Measurements from ENCODE around the gene RETREG3. TPM values are rescaled to one million over a fixed set of nuclear protein-coding genes. Genes with fewer than 3 reads are reported as not detected.

The RETREG3 gene
- 38.5 TPM for total RNA-seq (2021; ENCODE audit: unreplicated experiment)
- polyA plus RNA-seq (2012), result 19.2 and 19.3 TPM in 2 replicates
- percentile 77 among the genes with signal in this experiment for Bru-seq, nascent RNA
- BruChase-seq, experiment 1, labeled RNA remaining after a 6-hour chase, result percentile 85 among the genes with signal in this experiment
- BruChase-seq, experiment 2, labeled RNA remaining after a 2-hour chase, result percentile 87 among the genes with signal in this experiment
- long read RNA-seq, transcript RETREG3-201 (9 exons, 3,759 nt), result major isoform, 21 of 57 reads
- long read RNA-seq, partial matches to known transcripts, result 8 of 57 reads
- long read RNA-seq, other reads (novel, unspliced or antisense), result 28 of 57 reads

- ATAC-seq, result peak; percentile 91
- H3K4me3 ChIP-seq (replicated peaks in 1 of 2; ENCODE audit: low read depth in 1 of 2, low read length in 2 of 2), result peak within 1 kb of the TSS; percentile 85 to 94
- H3K27ac ChIP-seq (ENCODE audit: low read depth, low read length), result peak within 1 kb of the TSS; percentile 82
- H3K9me3 ChIP-seq (ENCODE audit: control insufficient read depth in 1 of 2, insufficient read depth in 1 of 2, low read depth in 1 of 2, low read length in 2 of 2), result no peaks in the 10 kb centered on the region
- no peaks in the 10 kb centered on the region for H4K20me1 ChIP-seq (ENCODE audit: insufficient read depth)
- peak; percentile 98 for DNase-seq (ENCODE audit: low read depth, low spot score)
- peak within 1 kb of the TSS; percentile 83 for H3K4me2 ChIP-seq (ENCODE audit: low read length)
- ChIA-PET RAD21 (ENCODE audit: low non-redundant PET in 1 of 2, low total read pairs in 2 of 2, uncharacterized antibody in 2 of 2, unreplicated experiment in 2 of 2) (interaction anchor here (0.8 to 1.0 kb wide), 5 partner anchors 15 to 154 kb away, joined by 3 to 6 read pairs (median 3); partner anchors contain the start of gene PSMC3IP (in 1 of the 2)), CTCF (interaction anchor here (1.0 to 3.1 kb wide), 5 partner anchors 9 to 70 kb away, joined by 3 to 17 read pairs (median 10); partner anchors contain the start of gene TUBG2), POLR2A (interaction anchor here (0.8 to 2.2 kb wide), 6 partner anchors 9 to 69 kb away, joined by 3 to 16 read pairs (median 4); partner anchors contain the start of gene PLEKHH3)
- peaks cover 22 to 26% of the 10 kb centered on the region in 2 experiments; a peak in 3 of 4 replicates for H3K36me3 ChIP-seq (ENCODE audit: control insufficient read depth in 1 of 2, insufficient read depth in 2 of 2, low read length in 2 of 2)
- H3K4me1 ChIP-seq (ENCODE audit: control insufficient read depth in 1 of 2, insufficient read depth in 2 of 2, low read length in 2 of 2), result peaks cover 0 to 12% of the 10 kb centered on the region in 2 experiments; a peak in 3 of 4 replicates
- no TSS peak for BruUV-seq (replicated peaks)
- no peak within 1 kb of the TSS for H2AFZ ChIP-seq (ENCODE audit: low read depth, low read length, poor library complexity, severe bottlenecking)
- H3K27me3 ChIP-seq (ENCODE audit: insufficient read depth, low read length), result no peaks in the 10 kb centered on the region
- peak within 1 kb of the TSS; percentile 96 for H3K9ac ChIP-seq (ENCODE audit: low read length)
- H3K9me2 ChIP-seq (ENCODE audit: insufficient read depth), result no peaks in the 10 kb centered on the region
- peaks cover 70% of the 10 kb centered on the region for H3K79me2 ChIP-seq (ENCODE audit: insufficient read depth, low read length)
- intact Hi-C loops (cut with micrococcal nuclease), result loop anchor here (2.0 kb wide), 1 partner anchor 70 kb away; no protein-coding TSS in a partner anchor
- TF ChIP-seq REST (IDR thresholded peaks at IDR 0.05; ENCODE audit: low read depth) (no peak), ZBTB33 (IDR thresholded peaks at IDR 0.05; ENCODE audit: extremely low read depth, insufficient replicate concordance, low read length) (no peak), EZH2 (IDR thresholded peaks at IDR 0.05) (no peak), FOSL1 (IDR thresholded peaks at IDR 0.05; ENCODE audit: low read depth) (no peak), ZFX (IDR thresholded peaks at IDR 0.05) (peak; percentile 56), CTCF (IDR thresholded peaks at IDR 0.05 in 2 of 3, conservative IDR thresholded peaks at IDR 0.05 in 1 of 3; ENCODE audit: borderline replicate concordance in 1 of 3, insufficient read depth in 1 of 3, low read depth in 2 of 3, low read length in 2 of 3) (no peak), ZNF274 (IDR thresholded peaks at IDR 0.05; ENCODE audit: low read depth, low read length) (no peak), SRF (IDR thresholded peaks at IDR 0.05; ENCODE audit: low read depth) (no peak), ATF3 (IDR thresholded peaks at IDR 0.05) (no peak), SP1 (IDR thresholded peaks at IDR 0.05; ENCODE audit: low read depth) (peak; percentile 25; the same call in 1 of the 2 replicates), CBX3 (IDR thresholded peaks at IDR 0.05; ENCODE audit: low read depth) (no peak), JUND (IDR thresholded peaks at IDR 0.05) (no peak), ELF1 (IDR thresholded peaks at IDR 0.05; ENCODE audit: borderline replicate concordance, low read depth) (no peak), EZH2phosphoT487 (IDR thresholded peaks at IDR 0.05; ENCODE audit: borderline replicate concordance) (no peak), POLR2A (IDR thresholded peaks at IDR 0.05; ENCODE audit: borderline replicate concordance, extremely low read depth, insufficient read depth, insufficient read length) (peak; percentile 76), EGR1 (IDR thresholded peaks at IDR 0.05; ENCODE audit: low read depth) (peak; percentile 61), YY1 (IDR thresholded peaks at IDR 0.05; ENCODE audit: extremely low read depth, insufficient replicate concordance, low read depth, low read length) (peak; percentile 9)
Observed at GRCh38 chr17:42609182-42609813, at the start of gene RETREG3, which contains the start of gene TUBG1. TSS of gene RETREG3 (minus strand) at chr17:42609374. CDS start at chr17:42609324, 50 bp downstream. TSS of gene TUBG1 (plus strand) at chr17:42609683. CDS start at chr17:42609738, 55 bp downstream.
